Measurements from ENCODE around the gene BOK. TPM values are rescaled to one million over a fixed set of nuclear protein-coding genes. Genes with fewer than 3 reads are reported as not detected.

BOK gene
- total RNA-seq, 3 donors from 2014 or later: 6.7 to 25.5 (median 7.4) TPM

GRCh38 chr2:241618296-241618805, 59.8 kb downstream of the BOK start:
- intact Hi-C loops (cut with DNase I, micrococcal nuclease): no loop called here
- DNase-seq (no peak), ATAC-seq (no peak)
- no peak overlapping the region for H3K4me3 ChIP-seq
- no peak for TF ChIP-seq CTCF (IDR thresholded peaks at IDR 0.05)
- H3K36me3 ChIP-seq (ENCODE audit: low read depth): no peaks in the 10 kb centered on the region
- H3K4me1 ChIP-seq (ENCODE audit: low read depth): peaks cover 13% of the 10 kb centered on the region
- no peaks in the 10 kb centered on the region for H3K9me3 ChIP-seq

- peaks cover 13% of the 10 kb centered on the region for H3K4me1 ChIP-seq (ENCODE audit: low read depth)
- no peak overlapping the region for H3K4me3 ChIP-seq
- intact Hi-C loops (cut with DNase I, micrococcal nuclease): no loop called here
- H3K9me3 ChIP-seq: no peaks in the 10 kb centered on the region
- DNase-seq (no peak), ATAC-seq (no peak)
- TF ChIP-seq CTCF (IDR thresholded peaks at IDR 0.05): no peak
- H3K36me3 ChIP-seq (ENCODE audit: low read depth): no peaks in the 10 kb centered on the region
Observed at GRCh38 chr2:241618829-241619228, 60.3 kb downstream of the BOK start.

GRCh38 chr2:241619597-241620418, 61.3 kb downstream of the BOK start:
- no peaks in the 10 kb centered on the region for H3K36me3 ChIP-seq (ENCODE audit: low read depth)
- no peak for TF ChIP-seq CTCF (IDR thresholded peaks at IDR 0.05)
- ATAC-seq: no peak
- no peaks in the 10 kb centered on the region for H3K9me3 ChIP-seq
- intact Hi-C loops (cut with DNase I, micrococcal nuclease): no loop called here
- DNase-seq: no peak
- H3K4me1 ChIP-seq (ENCODE audit: low read depth): peaks cover 12% of the 10 kb centered on the region
- H3K4me3 ChIP-seq: no peak overlapping the region

GRCh38 chr2:241620419-241620769, 61.8 kb downstream of the BOK start:
- DNase-seq: no peak
- no peaks in the 10 kb centered on the region for H3K36me3 ChIP-seq (ENCODE audit: low read depth)
- no peak for ATAC-seq
- H3K4me1 ChIP-seq (ENCODE audit: low read depth): peaks cover 7% of the 10 kb centered on the region
- no peaks in the 10 kb centered on the region for H3K9me3 ChIP-seq
- no peak for TF ChIP-seq CTCF (IDR thresholded peaks at IDR 0.05)
- intact Hi-C loops (cut with DNase I, micrococcal nuclease): no loop called here
- H3K4me3 ChIP-seq: no peak overlapping the region

Other genes starting within 250 kb of the BOK start
- 100 to 1,000 TPM; 363 to 417 (median 379) TPM for gene HDLBP, start 243.1 kb upstream of the BOK start, total RNA-seq
- gene SEPTIN2, start 242.8 kb upstream of the BOK start, total RNA-seq: 100 to 1,000 TPM; 185 to 262 (median 221) TPM
- gene FARP2, start 202.5 kb upstream of the BOK start, total RNA-seq: 100 to 1,000 TPM in 2 of 3 donors, 10 to 100 TPM in 1; 98.1 to 163 (median 109) TPM
- gene STK25, start 50.2 kb upstream of the BOK start, total RNA-seq: 100 to 1,000 TPM in 2 of 3 donors, 10 to 100 TPM in 1; 89.8 to 137 (median 129) TPM
- 10 to 100 TPM; 67.3 to 86.2 (median 68.8) TPM for gene THAP4, start 78.4 kb downstream of the BOK start, total RNA-seq
- gene ATG4B, start 78.9 kb downstream of the BOK start, total RNA-seq: 100 to 1,000 TPM in 1 of 3 donors, 10 to 100 TPM in 2; 87.9 to 154 (median 94.6) TPM
- gene DTYMK, start 128.1 kb downstream of the BOK start, total RNA-seq: 10 to 100 TPM; 17.9 to 31.0 (median 19.7) TPM
- 10 to 100 TPM; 24.6 to 52.3 (median 35.1) TPM for gene ING5, start 143.3 kb downstream of the BOK start, total RNA-seq
- 10 to 100 TPM; 52.2 to 88.6 (median 63.0) TPM for gene D2HGDH, start 175.9 kb downstream of the BOK start, total RNA-seq
- 10 to 100 TPM; 15.1 to 46.5 (median 42.4) TPM for gene GAL3ST2, start 218.1 kb downstream of the BOK start, total RNA-seq